Measurements from ENCODE around the gene ANKMY1.

Gene ANKMY1

GRCh38 chr2:240578110-240578450 is 20.3 kb upstream of the ANKMY1 start:
- H3K27ac ChIP-seq (ENCODE audit: low read length) = no peak overlapping the region
- TF ChIP-seq EZH2phosphoT487 (IDR thresholded peaks at IDR 0.05; ENCODE audit: low read depth) = no peak
- TF ChIP-seq CTCF (IDR thresholded peaks at IDR 0.05; ENCODE audit: low read depth, low read length) = no peak
- no peak overlapping the region for H2AFZ ChIP-seq (ENCODE audit: low read depth, low read length)
- no peaks in the 10 kb centered on the region for H3K9me3 ChIP-seq (ENCODE audit: insufficient read depth, low read length)
- H3K9ac ChIP-seq (ENCODE audit: low read length) = no peak overlapping the region
- H3K27me3 ChIP-seq (ENCODE audit: low read depth, low read length) = no peaks in the 10 kb centered on the region
- peaks cover 28% of the 10 kb centered on the region for H3K4me1 ChIP-seq (ENCODE audit: low read length)
- no peak overlapping the region for H3K4me3 ChIP-seq (ENCODE audit: low read length)
- peaks cover 25% of the 10 kb centered on the region for H3K36me3 ChIP-seq (replicated peaks; ENCODE audit: low read depth, low read length)
- peaks cover 29% of the 10 kb centered on the region for H3K79me2 ChIP-seq (ENCODE audit: low read length)
- no peaks in the 10 kb centered on the region for H4K20me1 ChIP-seq (ENCODE audit: insufficient read depth, low read length)
- H3K4me2 ChIP-seq (ENCODE audit: low read length) = no peak overlapping the region

DNA sequence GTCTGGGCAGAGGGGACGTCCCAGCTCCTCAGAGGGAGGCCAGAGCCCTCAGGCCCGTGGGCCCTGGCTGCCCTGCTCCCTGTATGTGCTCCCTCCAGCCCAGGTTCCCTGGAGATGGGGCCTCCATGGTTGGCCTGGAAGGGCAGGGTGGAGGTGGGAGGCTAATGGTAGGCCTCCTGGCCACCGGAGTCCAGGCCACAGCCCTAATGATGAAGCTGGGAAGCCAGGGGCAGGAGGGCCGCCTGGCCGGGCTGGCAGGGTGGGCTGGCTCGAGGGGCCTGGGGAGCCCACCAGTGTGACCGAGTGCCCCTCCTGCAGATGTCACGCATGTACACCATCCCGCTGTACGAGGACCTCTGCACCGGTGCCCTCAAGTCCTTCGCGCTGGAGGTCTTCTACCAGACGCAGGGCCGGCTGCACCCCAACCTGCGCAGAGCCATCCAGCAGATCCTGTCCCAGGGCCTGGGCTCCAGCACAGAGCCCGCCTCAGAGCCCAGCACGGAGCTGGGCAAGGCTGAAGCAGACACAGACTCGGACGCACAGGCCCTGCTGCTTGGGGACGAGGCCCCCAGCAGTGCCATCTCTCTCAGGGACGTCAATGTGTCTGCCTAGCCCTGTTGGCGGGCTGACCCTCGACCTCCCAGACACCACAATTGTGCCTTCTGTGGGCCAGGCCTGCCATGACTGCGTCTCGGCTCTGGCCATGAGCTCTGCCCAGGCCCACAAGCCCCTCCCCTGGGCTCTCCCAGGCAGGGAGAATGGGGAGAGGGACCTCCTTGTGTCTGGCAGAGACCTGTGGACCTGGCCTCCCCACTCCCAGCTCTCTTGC is 19.7 kb upstream of the ANKMY1 start:
- Histone ChIP-seq H3K9ac (ENCODE audit: low read length) (no peak overlapping the region), H3K4me2 (ENCODE audit: low read length) (no peak overlapping the region), H2AFZ (ENCODE audit: low read depth, low read length) (no peak overlapping the region), H3K4me1 (ENCODE audit: low read length) (peaks cover 26% of the 10 kb centered on the region), H3K79me2 (ENCODE audit: low read length) (peaks cover 23% of the 10 kb centered on the region), H3K36me3 (replicated peaks; ENCODE audit: low read depth, low read length) (peaks cover 20% of the 10 kb centered on the region), H4K20me1 (ENCODE audit: insufficient read depth, low read length) (no peaks in the 10 kb centered on the region), H3K27ac (ENCODE audit: low read length) (no peak overlapping the region), H3K9me3 (ENCODE audit: insufficient read depth, low read length) (no peaks in the 10 kb centered on the region), H3K27me3 (ENCODE audit: low read depth, low read length) (no peaks in the 10 kb centered on the region), H3K4me3 (ENCODE audit: low read length) (no peak overlapping the region)
- TF ChIP-seq EZH2phosphoT487 (IDR thresholded peaks at IDR 0.05; ENCODE audit: low read depth) (no peak), CTCF (IDR thresholded peaks at IDR 0.05; ENCODE audit: low read depth, low read length) (no peak)

DNA sequence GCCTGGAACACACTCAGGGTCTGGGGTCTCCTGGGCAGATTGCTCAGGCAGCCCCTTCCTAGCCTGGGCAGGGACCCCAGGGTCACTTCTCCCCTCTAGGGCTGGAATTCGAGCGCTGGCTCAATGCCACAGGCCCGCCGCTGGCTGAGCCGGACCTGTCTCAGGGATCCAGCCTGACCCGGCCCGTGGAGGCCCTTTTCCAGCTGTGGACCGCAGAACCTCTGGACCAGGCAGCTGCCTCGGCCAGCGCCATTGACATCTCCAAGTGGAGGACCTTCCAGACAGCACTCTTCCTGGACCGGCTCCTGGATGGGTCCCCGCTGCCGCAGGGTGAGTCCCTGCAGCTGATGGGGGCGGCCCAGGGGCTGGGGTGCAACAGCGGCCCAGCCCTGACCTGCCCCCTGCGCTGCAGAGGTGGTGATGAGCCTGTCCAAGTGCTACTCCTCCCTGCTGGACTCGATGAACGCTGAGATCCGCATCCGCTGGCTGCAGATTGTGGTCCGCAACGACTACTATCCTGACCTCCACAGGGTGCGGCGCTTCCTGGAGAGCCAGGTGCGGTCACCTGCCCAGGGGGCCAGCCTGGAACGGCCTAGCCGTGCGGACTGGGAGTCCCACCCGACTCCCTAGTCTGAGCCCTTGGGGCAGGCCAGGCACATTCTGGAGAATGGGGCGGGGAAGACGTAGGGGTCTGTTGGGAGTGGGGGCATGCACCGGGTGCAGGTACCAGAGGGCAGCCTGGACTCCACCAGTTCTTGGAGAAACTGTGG is 18.8 kb upstream of the ANKMY1 start:
- H2AFZ ChIP-seq (ENCODE audit: low read depth, low read length) = no peak overlapping the region
- TF ChIP-seq CTCF (IDR thresholded peaks at IDR 0.05; ENCODE audit: low read depth, low read length) (no peak), EZH2phosphoT487 (IDR thresholded peaks at IDR 0.05; ENCODE audit: low read depth) (no peak)

DNA sequence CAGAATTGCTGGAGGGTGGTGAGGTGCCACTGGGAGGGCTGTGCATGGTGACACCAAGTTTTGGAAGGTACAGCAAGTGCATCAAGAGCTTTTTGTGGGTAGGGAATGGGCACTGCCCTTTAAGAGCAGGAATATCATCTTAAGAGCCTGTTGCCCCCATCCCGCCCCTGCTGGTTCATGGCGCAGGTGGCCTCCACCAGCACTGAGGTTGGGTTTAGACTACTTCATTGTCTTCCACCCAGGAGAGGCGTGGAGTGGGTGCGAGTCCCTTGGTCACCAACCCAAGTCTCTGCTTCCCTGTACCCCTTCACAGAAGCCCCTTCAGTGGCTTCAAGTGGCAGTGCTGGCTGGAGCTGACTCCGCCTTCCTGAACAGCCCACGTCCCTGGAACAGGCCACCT is 18.2 kb upstream of the ANKMY1 start:
- Histone ChIP-seq H3K9ac (ENCODE audit: low read length) (no peak overlapping the region), H3K27ac (ENCODE audit: low read length) (no peak overlapping the region), H3K9me3 (ENCODE audit: insufficient read depth, low read length) (no peaks in the 10 kb centered on the region), H3K79me2 (ENCODE audit: low read length) (peaks cover 14% of the 10 kb centered on the region), H3K4me1 (ENCODE audit: low read length) (peaks cover 26% of the 10 kb centered on the region), H2AFZ (ENCODE audit: low read depth, low read length) (no peak overlapping the region), H3K36me3 (replicated peaks; ENCODE audit: low read depth, low read length) (peaks cover 8% of the 10 kb centered on the region), H4K20me1 (ENCODE audit: insufficient read depth, low read length) (no peaks in the 10 kb centered on the region), H3K27me3 (ENCODE audit: low read depth, low read length) (no peaks in the 10 kb centered on the region), H3K4me2 (ENCODE audit: low read length) (no peak overlapping the region), H3K4me3 (ENCODE audit: low read length) (no peak overlapping the region)
- TF ChIP-seq EZH2phosphoT487 (IDR thresholded peaks at IDR 0.05; ENCODE audit: low read depth) = no peak
- TF ChIP-seq CTCF (IDR thresholded peaks at IDR 0.05; ENCODE audit: low read depth, low read length) = no peak

More for the DNA sequence above, 18.8 kb upstream of the ANKMY1 start:
- Histone ChIP-seq H3K4me3 (ENCODE audit: low read length) (no peak overlapping the region), H3K9me3 (ENCODE audit: insufficient read depth, low read length) (no peaks in the 10 kb centered on the region), H3K4me2 (ENCODE audit: low read length) (no peak overlapping the region), H3K79me2 (ENCODE audit: low read length) (peaks cover 14% of the 10 kb centered on the region), H3K36me3 (replicated peaks; ENCODE audit: low read depth, low read length) (peaks cover 14% of the 10 kb centered on the region), H3K27me3 (ENCODE audit: low read depth, low read length) (no peaks in the 10 kb centered on the region), H4K20me1 (ENCODE audit: insufficient read depth, low read length) (no peaks in the 10 kb centered on the region), H3K4me1 (ENCODE audit: low read length) (peaks cover 26% of the 10 kb centered on the region), H3K27ac (ENCODE audit: low read length) (no peak overlapping the region), H3K9ac (ENCODE audit: low read length) (no peak overlapping the region)

Measured in OCI-LY3 (cell line).